Omental fat pad (tissue), 4 donors: ENCODE measurements around the gene CCN2. TPM values are rescaled to one million over a fixed set of nuclear protein-coding genes. Genes with fewer than 3 reads are reported as not detected.

Experiments used
- ATAC-seq: fragments of 150-250 bp; one replicate; pipeline ENCODE4 v1.9.1; 2016; ENCODE audit warnings: mild to moderate bottlenecking, moderate library complexity; ENCODE audit not compliant: low FRiP score
- DNase-seq: peaks from one replicate; pipeline ENCODE4 v3.0.0-alpha.2; 2019; ENCODE audit warnings: low spot score
- total RNA-seq, 4 donors: library from RNA; depleted of rRNA; stranded (reverse); fragments of >200 nt; gene quantifications; one replicate each; pipeline ENCODE4 v1.1.0, GENCODE V29; 2016
- TF ChIP-seq, protein P1 (sequence below), 3 donors: fragments of 450-650 bp; IDR thresholded peaks; one replicate each; pipeline ENCODE4 v1.5.1; 2016 to 2017; ENCODE audit warnings: antibody characterized with exemption in 3 of 3, mild to moderate bottlenecking in 3 of 3, moderate library complexity in 2 of 3

CCN2 gene
- total RNA-seq, 4 donors from 2014 or later, result 60.6 to 129 (median 107) TPM

DNA sequence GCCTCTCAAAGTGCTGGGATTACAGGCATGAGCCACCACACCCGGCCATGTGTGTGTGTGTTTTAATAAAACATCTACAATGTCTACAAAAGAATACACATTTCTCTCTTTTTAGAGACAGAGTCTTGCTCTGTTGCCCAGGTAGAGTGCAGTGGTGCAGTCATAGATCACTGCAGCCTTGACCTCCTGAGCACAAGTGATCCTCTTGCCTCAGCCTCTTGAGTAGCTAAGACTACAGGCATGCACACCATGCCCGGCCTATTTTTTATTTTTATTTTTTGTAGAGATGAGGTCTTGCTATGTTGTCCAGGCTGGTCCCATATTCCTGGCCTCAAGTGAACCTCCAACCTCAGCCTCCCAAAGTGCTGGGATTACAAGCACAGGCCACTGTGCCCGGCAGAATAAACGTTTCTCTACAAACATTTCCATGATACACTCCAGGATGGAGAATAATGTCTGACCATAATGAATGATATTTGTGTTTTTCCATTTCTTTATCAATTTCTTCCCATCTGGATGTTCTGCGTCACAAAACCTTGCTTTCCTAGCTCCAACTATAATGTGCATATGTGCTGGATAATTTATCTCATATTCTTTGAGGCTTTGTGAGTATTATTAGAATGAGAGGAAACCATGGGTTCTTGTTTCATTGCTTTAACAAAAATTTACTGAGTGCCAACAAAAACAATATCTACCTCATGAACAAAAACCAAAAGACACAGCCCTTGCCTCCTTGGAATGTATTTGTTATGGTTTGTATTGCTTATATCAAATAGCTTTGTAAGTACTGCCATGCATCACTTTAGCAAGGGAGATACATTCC is 28.6 kb upstream of the CCN2 start:
- TF ChIP-seq, protein P1, sequence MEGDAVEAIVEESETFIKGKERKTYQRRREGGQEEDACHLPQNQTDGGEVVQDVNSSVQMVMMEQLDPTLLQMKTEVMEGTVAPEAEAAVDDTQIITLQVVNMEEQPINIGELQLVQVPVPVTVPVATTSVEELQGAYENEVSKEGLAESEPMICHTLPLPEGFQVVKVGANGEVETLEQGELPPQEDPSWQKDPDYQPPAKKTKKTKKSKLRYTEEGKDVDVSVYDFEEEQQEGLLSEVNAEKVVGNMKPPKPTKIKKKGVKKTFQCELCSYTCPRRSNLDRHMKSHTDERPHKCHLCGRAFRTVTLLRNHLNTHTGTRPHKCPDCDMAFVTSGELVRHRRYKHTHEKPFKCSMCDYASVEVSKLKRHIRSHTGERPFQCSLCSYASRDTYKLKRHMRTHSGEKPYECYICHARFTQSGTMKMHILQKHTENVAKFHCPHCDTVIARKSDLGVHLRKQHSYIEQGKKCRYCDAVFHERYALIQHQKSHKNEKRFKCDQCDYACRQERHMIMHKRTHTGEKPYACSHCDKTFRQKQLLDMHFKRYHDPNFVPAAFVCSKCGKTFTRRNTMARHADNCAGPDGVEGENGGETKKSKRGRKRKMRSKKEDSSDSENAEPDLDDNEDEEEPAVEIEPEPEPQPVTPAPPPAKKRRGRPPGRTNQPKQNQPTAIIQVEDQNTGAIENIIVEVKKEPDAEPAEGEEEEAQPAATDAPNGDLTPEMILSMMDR (IDR thresholded peaks at IDR 0.05), result no peak
- ATAC-seq (no peak), DNase-seq (no peak)

DNA sequence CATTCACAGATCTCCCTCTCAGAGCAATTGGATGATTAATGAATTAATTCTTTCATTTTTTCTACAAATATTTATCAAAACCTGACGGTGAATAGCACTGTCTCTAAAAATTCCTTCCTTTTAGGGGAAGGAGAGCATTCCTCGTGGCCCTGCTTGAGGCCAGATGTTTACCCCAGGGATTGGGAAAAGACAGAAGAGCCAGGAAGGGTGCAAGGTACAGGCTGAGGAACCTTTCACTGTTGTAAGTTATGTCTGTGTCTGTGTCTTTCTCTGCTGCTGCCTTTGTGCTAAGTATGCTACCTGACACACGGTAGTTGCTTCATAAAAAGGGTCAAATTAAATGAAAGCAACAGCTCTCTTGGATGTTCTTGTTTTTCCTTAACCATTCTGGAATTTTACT is 27.4 kb upstream of the CCN2 start:
- TF ChIP-seq, protein P1 (IDR thresholded peaks at IDR 0.05), result no peak
- DNase-seq, result no peak
- ATAC-seq, result no peak

DNA sequence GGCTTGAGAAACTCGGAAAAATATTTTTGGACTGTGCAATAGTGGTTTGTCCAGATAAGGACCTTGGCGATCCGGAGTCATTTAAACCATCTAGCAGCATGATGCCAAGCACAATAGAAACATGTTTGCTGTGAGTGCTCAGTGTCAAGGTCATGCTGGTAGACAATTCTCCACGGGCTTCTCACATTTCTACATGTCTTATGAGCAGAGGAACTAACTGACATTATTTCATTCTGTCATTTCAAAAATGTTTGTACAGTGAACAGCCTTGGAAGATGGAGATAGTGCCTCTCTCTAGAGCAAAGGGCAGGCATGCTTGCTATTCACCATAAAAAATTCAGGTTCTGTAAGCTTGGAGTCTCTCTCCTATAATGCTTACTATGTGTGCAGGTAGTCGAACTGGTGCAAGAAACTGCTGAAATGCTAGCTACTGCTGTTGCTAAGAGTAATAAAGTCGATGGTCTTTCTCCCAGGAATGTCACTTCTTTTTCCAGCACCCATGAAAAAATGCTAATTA is 25.4 kb upstream of the CCN2 start:
- DNase-seq (no peak), ATAC-seq (no peak)
- TF ChIP-seq, protein P1 (IDR thresholded peaks at IDR 0.05), result no peak

DNA sequence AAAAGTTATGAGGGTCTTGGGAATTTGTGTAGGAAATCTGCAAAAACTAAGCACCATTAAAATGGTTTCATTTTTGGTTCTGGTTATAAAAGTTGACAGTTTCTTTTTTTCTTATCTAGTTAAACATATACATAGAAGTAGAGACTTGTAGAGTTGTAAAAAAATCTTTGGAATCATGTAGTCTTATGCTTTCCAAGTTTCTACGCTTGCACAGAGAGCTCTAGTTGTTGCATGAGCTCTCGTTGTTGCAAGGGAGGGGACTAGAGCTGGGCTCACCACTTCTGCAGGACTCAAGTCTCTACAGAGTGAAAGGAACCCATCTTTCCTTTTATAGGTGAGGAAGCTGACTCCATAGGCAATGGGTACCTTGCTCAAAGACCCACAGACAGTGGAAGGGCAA is 21.6 kb upstream of the CCN2 start:
- no peak for DNase-seq
- TF ChIP-seq, protein P1 (IDR thresholded peaks at IDR 0.05), result no peak
- no peak for ATAC-seq

DNA sequence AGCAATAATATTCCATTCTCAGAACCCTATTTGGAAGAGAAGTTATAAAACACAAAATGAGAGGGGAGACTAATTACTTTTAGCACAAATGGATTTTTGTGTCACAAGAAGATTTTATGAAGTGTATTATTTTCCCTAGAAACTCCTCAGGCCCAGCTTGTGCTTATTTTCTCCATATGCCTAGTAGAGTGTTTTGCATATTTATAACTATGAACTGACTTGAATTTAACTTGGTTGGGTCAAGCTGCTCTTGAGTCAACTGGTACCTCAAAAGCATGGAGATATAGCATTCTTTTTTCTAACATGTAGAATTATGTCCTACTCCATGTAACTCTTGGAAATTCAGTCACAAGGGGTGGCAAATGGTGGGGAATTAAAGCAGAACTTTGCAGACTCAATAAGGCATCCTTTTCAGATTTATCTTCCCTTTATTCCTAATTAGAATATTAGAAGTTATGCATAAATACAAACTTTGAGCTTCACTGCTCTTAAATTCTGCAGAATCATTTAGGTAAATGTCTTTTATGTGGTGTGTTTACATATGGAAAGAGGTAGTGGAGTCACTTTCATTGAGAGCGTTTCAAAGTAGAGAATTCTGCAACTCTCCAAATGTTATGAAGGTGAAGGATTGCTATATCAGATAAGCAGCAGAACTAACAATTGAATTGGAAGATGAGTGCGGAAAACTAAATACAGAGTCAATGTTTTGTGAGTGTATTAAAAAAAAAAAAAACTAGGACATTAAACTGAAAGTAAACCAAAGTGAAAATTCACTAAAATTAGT is 19.1 kb upstream of the CCN2 start:
- DNase-seq (no peak), ATAC-seq (no peak)
- TF ChIP-seq, protein P1 (IDR thresholded peaks at IDR 0.05), result no peak

DNA sequence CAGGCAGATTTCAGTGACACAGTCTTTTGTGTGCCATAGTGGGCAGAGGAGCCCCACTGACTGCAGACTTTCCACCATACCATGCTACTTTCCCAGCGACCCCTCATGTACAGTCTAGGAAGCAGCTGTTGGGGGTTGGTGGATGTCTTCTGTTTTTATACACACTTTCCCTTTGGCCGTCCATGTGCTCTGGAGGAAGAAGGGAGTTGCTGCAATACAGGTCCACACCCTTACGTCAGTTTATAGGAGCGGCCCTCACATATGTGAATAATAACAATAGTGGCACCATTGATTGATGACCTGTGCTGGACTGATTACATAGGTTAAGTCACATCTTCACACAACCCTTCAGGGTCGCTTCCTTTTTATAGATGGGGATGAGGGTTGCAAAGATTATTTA is 17.5 kb upstream of the CCN2 start:
- TF ChIP-seq, protein P1 (IDR thresholded peaks at IDR 0.05), result no peak
- ATAC-seq (no peak), DNase-seq (no peak)
